Camera-type eye (tissue), 1 donor: ENCODE data around the gene HTR3E. TPM values are rescaled to one million over a fixed set of nuclear protein-coding genes. Genes with fewer than 3 reads are reported as not detected.

Source experiments
- total RNA-seq: library from RNA; depleted of rRNA; stranded (reverse); fragments of >200 nt; gene quantifications from one replicate; pipeline ENCODE4 v1.2.3, GENCODE V29; 2014

HTR3E gene
- not detected for total RNA-seq

GRCh38 chr3:184096811-184097383 lies at the start of gene HTR3E:
TSS of gene HTR3E (plus strand) at chr3:184097064. CDS start at chr3:184097530, 466 bp downstream.

GRCh38 chr3:184052767-184053166 lies 44.1 kb upstream of the HTR3E start, which contains the start of gene HTR3C:
TSS of gene HTR3C (plus strand) at chr3:184053047. CDS start at chr3:184053081, 34 bp downstream.

GRCh38 chr3:184135149-184135910 lies 38.5 kb downstream of the HTR3E start, which contains the start of gene EIF2B5:
TSS of gene EIF2B5 (plus strand) at chr3:184135358. CDS start at chr3:184135386, 28 bp downstream.

GRCh38 chr3:184154885-184155643 lies 58.2 kb downstream of the HTR3E start, which contains the start of gene DVL3:
TSS of gene DVL3 (plus strand) at chr3:184155377. CDS start at chr3:184155636, 259 bp downstream.

Other genes with a start within 250 kb of the HTR3E start
- gene PARL, start 212.2 kb upstream of the HTR3E start, total RNA-seq, result 40.1 TPM
- 79.4 TPM for gene ABCC5, start 79.2 kb upstream of the HTR3E start, total RNA-seq
- gene HTR3D, start 65.3 kb upstream of the HTR3E start, total RNA-seq, result not detected
- gene HTR3C, start 44.0 kb upstream of the HTR3E start, total RNA-seq, result not detected
- gene EIF2B5, start 38.3 kb downstream of the HTR3E start, total RNA-seq, result 44.0 TPM
- 66.6 TPM for gene DVL3, start 58.3 kb downstream of the HTR3E start, total RNA-seq
- 273 TPM for gene AP2M1, start 77.8 kb downstream of the HTR3E start, total RNA-seq
- gene ABCF3, start 89.1 kb downstream of the HTR3E start, total RNA-seq, result 60.0 TPM
- gene VWA5B2, start 132.5 kb downstream of the HTR3E start, total RNA-seq, result 1.2 TPM
- 27.2 TPM for gene ALG3, start 151.9 kb downstream of the HTR3E start, total RNA-seq
- gene EEF1AKMT4, start 152.6 kb downstream of the HTR3E start, total RNA-seq, result not detected
- gene CAMK2N2, start 164.5 kb downstream of the HTR3E start, total RNA-seq, result 1.1 TPM
- 2.0 TPM for gene ECE2, start 179.0 kb downstream of the HTR3E start, total RNA-seq
- gene PSMD2, start 202.2 kb downstream of the HTR3E start, total RNA-seq, result 236 TPM
- gene EIF4G1, start 217.5 kb downstream of the HTR3E start, total RNA-seq, result 155 TPM
- 32.0 TPM for gene FAM131A, start 240.5 kb downstream of the HTR3E start, total RNA-seq